HTERT RPE-1 (cell line): Measurements from ENCODE around the gene PHLDA2.

ENCODE experiments used
- in situ Hi-C: fragments of 300-500 bp; cut with MboI; formaldehyde crosslinking; loops from 4 replicates; pipeline ENCODE4 v1.14.3; 2020; ENCODE audit warnings: low sequenced_read_pairs

The PHLDA2 gene

GRCh38 chr11:2898366-2899079, 30.7 kb downstream of the PHLDA2 start:
- in situ Hi-C loops = no loop called here

- in situ Hi-C loops = no loop called here
Observed at GRCh38 chr11:2897048-2897447, 32.2 kb downstream of the PHLDA2 start.

- in situ Hi-C loops = no loop called here
Observed at GRCh38 chr11:2896047-2896446, 33.2 kb downstream of the PHLDA2 start.

GRCh38 chr11:2893935-2894334, 35.3 kb downstream of the PHLDA2 start:
- in situ Hi-C loops = no loop called here

GRCh38 chr11:2892967-2893528, 36.2 kb downstream of the PHLDA2 start:
- in situ Hi-C loops = no loop called here

- in situ Hi-C loops = no loop called here
Observed at GRCh38 chr11:2892215-2892966, 36.8 kb downstream of the PHLDA2 start.

- in situ Hi-C loops = no loop called here
Observed at GRCh38 chr11:2891326-2892214, 37.6 kb downstream of the PHLDA2 start.

GRCh38 chr11:2890466-2891294, 38.5 kb downstream of the PHLDA2 start:
- in situ Hi-C loops = no loop called here

- in situ Hi-C loops = no loop called here
Observed at GRCh38 chr11:2889362-2890273, 39.6 kb downstream of the PHLDA2 start.

- in situ Hi-C loops = no loop called here
Observed at GRCh38 chr11:2888266-2888968, 40.8 kb downstream of the PHLDA2 start.

- in situ Hi-C loops = no loop called here
Observed at GRCh38 chr11:2887515-2888195, 41.6 kb downstream of the PHLDA2 start.

- in situ Hi-C loops = no loop called here
Observed at GRCh38 chr11:2886936-2887335, 42.3 kb downstream of the PHLDA2 start.

GRCh38 chr11:2886191-2886894, 42.9 kb downstream of the PHLDA2 start:
- in situ Hi-C loops = no loop called here

GRCh38 chr11:2885678-2886081, 43.5 kb downstream of the PHLDA2 start, which contains the start of gene CDKN1C:
CDKN1C (minus strand) TSS chr11:2885775; CDS start chr11:2885456, 319 bp downstream.
- in situ Hi-C loops = no loop called here

- in situ Hi-C loops = no loop called here
Observed at GRCh38 chr11:2885017-2885677, 44.1 kb downstream of the PHLDA2 start.

- in situ Hi-C loops = no loop called here
Observed at GRCh38 chr11:2883979-2884815, 45.0 kb downstream of the PHLDA2 start.
